HEK293T (cell line): ENCODE data around the gene EFEMP1.

ENCODE experiments used
- CTCF ChIA-PET: fragments of 350-600 bp; formaldehyde crosslinking; extraction: SDS; loops from one replicate; lab custom pipeline; 2021; ENCODE audit warnings: antibody characterized with exemption, inconsistent platforms; lab: Yijun Ruan, JAX
- POLR2A ChIA-PET: fragments of 350-600 bp; formaldehyde crosslinking; extraction: SDS; loops from one replicate; lab custom pipeline; 2020; ENCODE audit warnings: antibody characterized with exemption, inconsistent platforms; lab: Yijun Ruan, JAX
- DNase-seq: peaks from one replicate; pipeline ENCODE4 v3.0.0; 2012; ENCODE audit warnings: mixed read lengths; ENCODE audit errors: extremely low spot score
- ARNT ChIP-seq: fragments of 450-650 bp; IDR thresholded peaks from 2 replicates; pipeline ENCODE4 v1.6.1; 2017; ENCODE audit warnings: mild to moderate bottlenecking
- BHLHE40 ChIP-seq: fragments of 450-650 bp; IDR thresholded peaks from 2 replicates; pipeline ENCODE4 v1.6.1; 2016; ENCODE audit warnings: mild to moderate bottlenecking, moderate library complexity, borderline replicate concordance
- CTBP1 ChIP-seq: fragments of 450-650 bp; IDR thresholded peaks from 2 replicates; pipeline ENCODE4 v1.6.1; 2016; ENCODE audit warnings: borderline replicate concordance
- ELF4 ChIP-seq: fragments of 450-650 bp; IDR thresholded peaks from 2 replicates; pipeline ENCODE4 v1.6.1; 2017; ENCODE audit warnings: antibody characterized with exemption
- FOXA1 ChIP-seq: fragments of 450-650 bp; IDR thresholded peaks from 2 replicates; pipeline ENCODE4 v1.6.1; 2016; ENCODE audit warnings: mild to moderate bottlenecking
- FOXK2 ChIP-seq: fragments of 450-650 bp; IDR thresholded peaks from 2 replicates; pipeline ENCODE4 v1.6.1; 2016; ENCODE audit warnings: mild to moderate bottlenecking
- FOXM1 ChIP-seq: fragments of 450-650 bp; IDR thresholded peaks from 2 replicates; pipeline ENCODE4 v1.6.1; 2017; ENCODE audit warnings: mild to moderate bottlenecking, borderline replicate concordance
- HDGF ChIP-seq: fragments of 450-650 bp; IDR thresholded peaks from 2 replicates; pipeline ENCODE4 v1.6.1; 2017; ENCODE audit warnings: antibody characterized with exemption, borderline replicate concordance
- L3MBTL2 ChIP-seq: fragments of 450-650 bp; conservative IDR thresholded peaks from 2 replicates; pipeline ENCODE4 v1.6.1; 2016; ENCODE audit warnings: mild to moderate bottlenecking
- LEF1 ChIP-seq: fragments of 450-650 bp; IDR thresholded peaks from 2 replicates; pipeline ENCODE4 v1.6.1; 2017; ENCODE audit warnings: mild to moderate bottlenecking, borderline replicate concordance
- NFRKB ChIP-seq: fragments of 450-650 bp; IDR thresholded peaks from 2 replicates; pipeline ENCODE4 v1.6.1; 2016; ENCODE audit warnings: mild to moderate bottlenecking, moderate library complexity
- SP1 ChIP-seq: fragments of 450-650 bp; IDR thresholded peaks from 2 replicates; pipeline ENCODE4 v1.6.1; 2017
- SUZ12 ChIP-seq: fragments of 450-650 bp; IDR thresholded peaks from 2 replicates; pipeline ENCODE4 v1.6.1; 2016; ENCODE audit warnings: mild to moderate bottlenecking
- TARDBP ChIP-seq: fragments of 450-650 bp; IDR thresholded peaks from 2 replicates; pipeline ENCODE4 v1.6.1; 2016
- ZNF384 ChIP-seq: fragments of 450-650 bp; IDR thresholded peaks from 2 replicates; pipeline ENCODE4 v1.6.1; 2016
- TF ChIP-seq, protein P1 (sequence below): fragments of 450-650 bp; IDR thresholded peaks from 2 replicates; pipeline ENCODE4 v1.6.1; 2016

EFEMP1 gene

GRCh38 chr2:55954306-55955035 is 30.9 kb upstream of the EFEMP1 start:
- ChIA-PET CTCF (interaction anchor here (0.7 kb wide), 1 partner anchor 78 kb away, joined by 4 read pairs; no protein-coding TSS in a partner anchor), POLR2A (no interaction called here)
- TF ChIP-seq NFRKB: no peak
- TF ChIP-seq FOXM1: no peak
- no peak for TF ChIP-seq FOXK2
- TF ChIP-seq CTBP1: no peak
- TF ChIP-seq TARDBP: no peak
- TF ChIP-seq HDGF: no peak
- no peak for TF ChIP-seq SP1
- TF ChIP-seq LEF1: no peak
- TF ChIP-seq, protein P1, sequence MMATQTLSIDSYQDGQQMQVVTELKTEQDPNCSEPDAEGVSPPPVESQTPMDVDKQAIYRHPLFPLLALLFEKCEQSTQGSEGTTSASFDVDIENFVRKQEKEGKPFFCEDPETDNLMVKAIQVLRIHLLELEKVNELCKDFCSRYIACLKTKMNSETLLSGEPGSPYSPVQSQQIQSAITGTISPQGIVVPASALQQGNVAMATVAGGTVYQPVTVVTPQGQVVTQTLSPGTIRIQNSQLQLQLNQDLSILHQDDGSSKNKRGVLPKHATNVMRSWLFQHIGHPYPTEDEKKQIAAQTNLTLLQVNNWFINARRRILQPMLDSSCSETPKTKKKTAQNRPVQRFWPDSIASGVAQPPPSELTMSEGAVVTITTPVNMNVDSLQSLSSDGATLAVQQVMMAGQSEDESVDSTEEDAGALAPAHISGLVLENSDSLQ: no peak
- TF ChIP-seq BHLHE40: no peak
- TF ChIP-seq FOXA1: no peak
- no peak for TF ChIP-seq SUZ12
- no peak for TF ChIP-seq ZNF384
- TF ChIP-seq ELF4: no peak
- TF ChIP-seq L3MBTL2: no peak
- no peak for TF ChIP-seq ARNT
- DNase-seq: no peak

DNA sequence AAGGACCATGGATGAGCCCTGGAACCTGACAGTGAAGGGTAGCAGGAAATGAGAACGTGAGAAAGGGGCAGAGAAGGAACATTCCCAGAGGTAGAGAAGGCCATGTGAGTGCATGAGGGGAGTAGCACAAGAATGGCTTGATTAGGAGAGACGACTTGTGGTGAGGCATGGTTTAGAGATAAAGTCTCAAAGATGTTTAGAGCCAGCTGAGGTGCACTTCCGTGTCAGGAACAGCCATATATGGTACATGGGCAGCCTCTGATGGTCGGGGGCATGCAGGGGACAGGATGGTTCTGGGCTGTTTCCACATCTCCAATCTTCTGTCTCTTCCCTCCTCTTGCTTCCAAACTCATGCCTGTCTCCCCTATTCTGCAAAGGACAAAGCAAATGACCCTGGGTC is 28.8 kb upstream of the EFEMP1 start:
- no peak for DNase-seq
- ChIA-PET CTCF (no interaction called here), POLR2A (no interaction called here)
- TF ChIP-seq BHLHE40 (no peak), ELF4 (no peak), SP1 (no peak), ARNT (no peak), SUZ12 (no peak), FOXA1 (no peak), TARDBP (no peak), CTBP1 (no peak), FOXM1 (no peak), NFRKB (no peak), ZNF384 (no peak), HDGF (no peak), FOXK2 (no peak), L3MBTL2 (no peak), LEF1 (no peak)
- TF ChIP-seq, protein P1: no peak

- ChIA-PET CTCF (no interaction called here), POLR2A (no interaction called here)
- no peak for DNase-seq
Observed at GRCh38 chr2:55951533-55951932, 28.0 kb upstream of the EFEMP1 start.

DNA sequence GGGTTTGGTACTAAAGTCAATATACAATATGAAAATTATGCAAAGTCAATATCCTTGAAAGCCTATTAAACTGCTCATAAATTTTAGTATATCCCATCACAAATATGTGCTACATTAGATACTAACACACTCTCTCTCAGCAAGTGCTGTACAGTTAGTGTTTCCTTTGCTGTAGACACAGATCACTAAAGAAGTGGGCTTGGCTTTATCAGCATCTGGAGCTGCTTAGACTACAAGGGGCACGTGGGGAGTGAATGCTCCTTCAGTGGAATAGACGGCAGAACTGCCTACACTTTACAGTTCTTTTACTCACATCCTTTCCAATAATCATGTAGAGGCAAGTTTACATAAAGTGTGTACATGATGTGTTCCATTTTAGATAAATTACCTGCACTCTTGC is 26.0 kb upstream of the EFEMP1 start:
- TF ChIP-seq L3MBTL2: no peak
- no peak for TF ChIP-seq SP1
- no peak for TF ChIP-seq FOXA1
- TF ChIP-seq NFRKB: no peak
- no peak for TF ChIP-seq ELF4
- no peak for TF ChIP-seq FOXK2
- no peak for TF ChIP-seq CTBP1
- POLR2A ChIA-PET: no interaction called here

More at GRCh38 chr2:55951533-55951932, 28.0 kb upstream of the EFEMP1 start:
- TF ChIP-seq, protein P1: no peak
- TF ChIP-seq ELF4 (no peak), SUZ12 (no peak), LEF1 (no peak), FOXA1 (no peak), TARDBP (no peak), L3MBTL2 (no peak), CTBP1 (no peak), HDGF (no peak), NFRKB (no peak), ZNF384 (no peak), ARNT (no peak), BHLHE40 (no peak), SP1 (no peak), FOXK2 (no peak), FOXM1 (no peak)

GRCh38 chr2:55949211-55949610 is 25.6 kb upstream of the EFEMP1 start:
- ChIA-PET CTCF (no interaction called here), POLR2A (interaction anchor here (1.2 kb wide), 1 partner anchor 26 kb away, joined by 4 read pairs; the partner anchor contains the start of gene EFEMP1)
- no peak for DNase-seq
- TF ChIP-seq L3MBTL2 (no peak), NFRKB (no peak), ZNF384 (no peak), CTBP1 (no peak), FOXM1 (no peak), BHLHE40 (no peak), FOXK2 (no peak)

More for the DNA sequence above, 26.0 kb upstream of the EFEMP1 start:
- DNase-seq: no peak
- CTCF ChIA-PET: no interaction called here
